GM12874 (cell line): ENCODE measurements around the gene EPB41.
A peak's percentile ranks its signal among the peaks of the same experiment; 100 is the strongest.

Experiments used
- TF ChIP-seq, protein P1 (sequence below): IDR thresholded peaks from 2 replicates; pipeline ENCODE4 v1.5.1; 2011; ENCODE audit warnings: low read depth, mild to moderate bottlenecking, control low read depth, low read length, moderate library complexity; ENCODE audit not compliant: insufficient read depth

Gene EPB41

DNA sequence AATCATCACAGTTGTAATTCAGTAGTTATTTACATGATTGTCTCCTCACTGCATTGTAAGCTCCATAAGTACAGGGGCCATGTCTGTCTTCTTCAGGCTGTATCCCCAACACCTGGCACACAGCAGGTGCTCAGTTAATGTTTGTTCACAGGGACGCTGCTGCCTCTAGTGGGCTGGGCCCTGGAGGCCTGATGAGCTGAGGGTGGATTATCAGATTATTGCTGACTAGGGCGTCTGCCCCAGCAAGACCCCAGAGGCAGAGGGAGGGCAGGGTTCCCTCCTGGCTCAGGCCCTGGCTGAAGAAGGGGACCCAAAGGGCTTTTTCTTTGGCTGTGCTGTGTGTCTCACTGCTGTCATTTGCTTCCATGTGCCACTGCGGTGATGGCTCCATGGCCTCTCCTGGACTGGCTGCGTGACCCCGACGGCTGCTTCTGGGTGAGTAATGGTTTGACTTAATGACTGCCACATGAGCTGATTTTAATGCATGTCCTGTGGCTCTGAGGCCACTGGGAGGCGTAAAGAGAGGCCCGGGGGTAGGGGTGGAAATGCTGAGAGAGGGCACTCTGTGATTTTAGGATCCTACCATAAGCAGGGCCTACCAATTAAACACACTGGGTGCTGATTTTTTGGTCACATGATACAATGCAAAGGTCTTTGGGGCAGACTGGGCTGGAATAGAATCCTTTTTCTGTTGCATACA is 20.8 kb upstream of the EPB41 start:
- TF ChIP-seq, protein P1, sequence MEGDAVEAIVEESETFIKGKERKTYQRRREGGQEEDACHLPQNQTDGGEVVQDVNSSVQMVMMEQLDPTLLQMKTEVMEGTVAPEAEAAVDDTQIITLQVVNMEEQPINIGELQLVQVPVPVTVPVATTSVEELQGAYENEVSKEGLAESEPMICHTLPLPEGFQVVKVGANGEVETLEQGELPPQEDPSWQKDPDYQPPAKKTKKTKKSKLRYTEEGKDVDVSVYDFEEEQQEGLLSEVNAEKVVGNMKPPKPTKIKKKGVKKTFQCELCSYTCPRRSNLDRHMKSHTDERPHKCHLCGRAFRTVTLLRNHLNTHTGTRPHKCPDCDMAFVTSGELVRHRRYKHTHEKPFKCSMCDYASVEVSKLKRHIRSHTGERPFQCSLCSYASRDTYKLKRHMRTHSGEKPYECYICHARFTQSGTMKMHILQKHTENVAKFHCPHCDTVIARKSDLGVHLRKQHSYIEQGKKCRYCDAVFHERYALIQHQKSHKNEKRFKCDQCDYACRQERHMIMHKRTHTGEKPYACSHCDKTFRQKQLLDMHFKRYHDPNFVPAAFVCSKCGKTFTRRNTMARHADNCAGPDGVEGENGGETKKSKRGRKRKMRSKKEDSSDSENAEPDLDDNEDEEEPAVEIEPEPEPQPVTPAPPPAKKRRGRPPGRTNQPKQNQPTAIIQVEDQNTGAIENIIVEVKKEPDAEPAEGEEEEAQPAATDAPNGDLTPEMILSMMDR: peak; percentile 40

DNA sequence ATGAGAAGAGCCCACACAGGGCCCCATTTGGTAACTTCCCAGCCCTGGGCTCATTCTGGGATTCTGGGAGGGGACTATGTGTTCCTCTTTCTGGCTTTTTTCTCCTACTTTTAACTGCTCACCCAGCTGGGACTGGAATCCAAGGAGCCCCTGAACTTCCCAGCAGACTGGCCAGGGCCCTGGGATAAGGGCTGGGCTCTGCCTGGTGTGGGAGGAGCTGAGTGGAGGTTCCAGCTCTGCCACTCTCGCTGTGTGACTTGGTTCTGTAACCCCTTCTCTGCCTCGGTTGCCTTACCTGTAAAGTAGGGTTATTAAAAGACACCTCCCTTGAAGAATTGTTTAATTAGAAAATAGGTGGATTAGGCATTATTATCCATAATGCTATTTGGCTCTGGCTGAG is 19.6 kb upstream of the EPB41 start:
- TF ChIP-seq, protein P1: no peak

DNA sequence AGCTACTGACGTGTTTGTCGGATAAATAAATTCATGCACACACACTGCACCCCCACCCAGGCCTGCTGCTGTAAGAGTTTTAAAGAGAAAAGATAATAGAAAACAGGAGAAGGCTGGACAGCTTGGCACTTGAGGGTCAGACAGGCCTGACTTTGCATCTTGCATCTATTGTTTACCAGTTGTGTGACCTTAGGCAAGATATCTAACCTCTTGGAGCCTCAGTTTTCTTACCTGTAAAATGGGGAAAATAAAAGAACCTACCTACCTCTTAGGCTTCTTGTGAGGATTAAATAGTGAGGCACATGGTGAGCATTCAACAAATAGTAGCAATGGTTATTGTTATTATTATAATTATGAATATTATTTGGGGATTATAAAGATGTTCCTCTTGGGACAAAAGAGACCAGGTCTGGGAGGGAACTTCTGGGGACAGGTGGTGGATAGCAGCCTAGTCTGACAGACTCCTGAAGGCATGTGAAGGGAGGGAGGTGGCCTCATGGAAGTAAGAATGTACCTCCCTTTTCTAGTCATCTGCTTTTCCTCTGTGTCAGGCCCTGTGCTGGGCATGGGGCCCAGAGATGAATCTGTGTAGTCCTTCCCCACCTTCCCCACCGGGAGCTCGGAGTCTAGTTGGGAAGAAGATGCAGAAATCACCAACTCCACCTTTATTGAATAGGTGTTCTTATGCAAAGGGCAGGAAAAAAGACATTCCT is 18.3 kb upstream of the EPB41 start:
- TF ChIP-seq, protein P1: no peak

DNA sequence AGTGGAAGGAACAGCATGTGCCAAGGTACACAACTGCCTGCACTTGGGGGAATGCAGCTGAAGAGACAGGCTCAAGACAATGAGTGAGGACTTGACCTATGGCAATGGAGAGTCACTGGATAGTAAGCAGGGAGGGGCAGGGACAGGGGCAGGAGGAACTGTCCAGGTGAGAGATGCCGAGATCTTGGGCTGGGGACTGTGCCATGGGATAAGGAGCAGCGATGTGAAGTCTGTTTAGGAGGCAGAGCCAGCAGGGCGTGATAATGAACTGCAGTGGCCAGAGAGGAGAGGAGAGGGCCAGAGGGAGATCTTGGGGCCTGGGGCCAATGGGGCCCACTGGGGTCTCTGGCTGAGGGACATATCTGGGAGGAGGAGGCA is 17.8 kb upstream of the EPB41 start:
- TF ChIP-seq, protein P1: no peak

DNA sequence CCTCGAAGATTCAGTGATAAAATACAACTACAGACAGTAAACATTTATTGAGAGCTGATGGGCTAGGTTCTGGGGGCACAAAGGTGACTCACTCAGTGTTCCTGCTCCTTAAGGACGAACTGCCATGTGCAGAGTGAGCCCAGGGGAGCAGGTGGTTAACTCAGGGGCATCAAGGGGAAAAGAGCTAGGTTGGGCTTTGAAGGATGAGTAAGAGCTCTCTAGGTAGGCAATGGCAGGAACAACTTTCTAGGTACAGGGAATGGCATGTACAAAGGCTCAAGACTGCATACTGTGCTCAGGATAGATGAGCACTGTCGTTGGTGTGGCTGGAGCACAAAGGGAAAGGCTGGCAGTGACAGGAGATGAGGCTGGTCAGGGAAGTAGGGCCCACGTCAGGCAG is 16.6 kb upstream of the EPB41 start:
- TF ChIP-seq, protein P1: no peak

DNA sequence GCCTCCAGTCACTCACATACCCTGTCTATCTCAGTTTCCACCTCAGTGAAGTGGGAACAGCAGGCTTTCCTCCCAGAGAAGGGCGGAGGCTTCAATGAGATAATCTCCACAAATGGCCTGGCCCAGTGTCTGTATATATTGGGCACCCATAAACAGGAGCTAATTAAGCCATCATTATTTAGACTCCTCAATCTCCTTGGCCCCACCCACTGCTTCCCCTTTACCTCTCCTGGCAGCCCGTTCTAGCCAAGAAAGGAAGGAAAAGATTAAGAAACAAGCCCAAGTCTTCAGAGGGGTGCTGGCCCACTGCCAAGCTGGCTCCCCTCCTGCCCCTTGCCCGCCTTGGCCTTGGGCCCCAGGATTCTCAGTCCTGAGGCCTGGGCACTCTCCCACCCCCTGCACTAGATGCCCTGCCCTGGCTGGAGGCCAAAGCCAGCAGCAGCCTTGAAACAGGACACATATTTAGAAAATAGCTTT is 15.9 kb upstream of the EPB41 start:
- TF ChIP-seq, protein P1: no peak

DNA sequence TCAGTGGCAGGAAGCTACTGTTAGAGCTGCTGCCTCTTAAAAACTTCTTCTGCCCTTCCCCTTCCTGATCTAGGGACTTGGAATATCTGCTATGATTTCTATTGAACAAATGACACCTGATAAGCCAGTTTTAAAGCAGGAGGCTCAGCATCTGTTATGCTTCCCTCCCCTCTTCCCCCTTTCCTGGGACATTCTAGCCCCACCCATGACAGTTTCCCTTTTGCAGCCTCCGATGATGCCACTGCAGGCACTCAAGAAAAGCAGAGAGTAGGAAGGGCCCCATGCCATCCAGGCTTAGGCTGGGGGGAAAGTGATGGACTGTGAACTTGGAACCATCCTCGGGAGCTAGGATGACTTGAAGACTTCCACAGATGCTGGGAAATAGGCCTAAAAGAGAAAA is 15.1 kb upstream of the EPB41 start:
- TF ChIP-seq, protein P1: no peak
